Motor neuron (in vitro differentiated cells): ENCODE measurements around the gene DAD1. TPM values are rescaled to one million over a fixed set of nuclear protein-coding genes. Genes with fewer than 3 reads are reported as not detected.

ENCODE experiments used
- ATAC-seq, 8 experiments: fragments of 200-7000 bp; cut with Tn5 transposase; replicated peaks in 6 of 8; 2 replicates each; pipeline ENCODE4 v1.8.0; 2021; ENCODE audit warnings: mild to moderate bottlenecking in 8 of 8, moderate library complexity in 8 of 8
- H3K27ac ChIP-seq, 2 donors: fragments of 250-450 bp; sonication (Bioruptor Pico); 2 replicates each; pipeline ENCODE4 v1.9.0; 2021; ENCODE audit warnings: antibody characterized with exemption in 2 of 2, mild to moderate bottlenecking in 2 of 2, moderate library complexity in 1 of 2
- H3K4me1 ChIP-seq, 2 donors: fragments of 250-450 bp; sonication (Bioruptor Pico); replicated peaks in 1 of 2; 2 replicates each; pipeline ENCODE4 v1.6.1; 2021; ENCODE audit warnings: antibody characterized with exemption in 2 of 2, mild to moderate bottlenecking in 2 of 2, moderate library complexity in 1 of 2
- H3K4me3 ChIP-seq, 5 donors: fragments of 250-450 bp; sonication (Bioruptor Pico); 2 replicates each; pipeline ENCODE4 v1.9.0; 2021; ENCODE audit warnings: antibody characterized with exemption in 5 of 5, mild to moderate bottlenecking in 5 of 5, moderate library complexity in 4 of 5
- WGBS, 10 experiments: fragments of 450-650 bp; shearing (Covaris generic); methylation state at CpG; one replicate each; pipeline ENCODE4 v1.0.0; 2022; 5-methylcytosine and 5-hydroxymethylcytosine counted together
- in situ Hi-C, 9 experiments: fragments of 400-800 bp; cut with MboI; loops; one replicate each; pipeline ENCODE4 v1.15.0; 2021; ENCODE audit warnings: low sequenced_read_pairs in 9 of 9, low pct_unique_long_range_greater_than_20kb in 2 of 9; ENCODE audit not compliant: unreplicated experiment in 9 of 9
- total RNA-seq, 8 experiments: library from RNA; unstranded; fragments of 300-600 nt; gene quantifications; 2 replicates each; pipeline versions ENCODE4 v1.2.3 to v1.2.4, GENCODE V29; 2022

The DAD1 gene
- total RNA-seq, 8 experiments from 2014 or later, result 156 to 485 (median 311) TPM

DNA sequence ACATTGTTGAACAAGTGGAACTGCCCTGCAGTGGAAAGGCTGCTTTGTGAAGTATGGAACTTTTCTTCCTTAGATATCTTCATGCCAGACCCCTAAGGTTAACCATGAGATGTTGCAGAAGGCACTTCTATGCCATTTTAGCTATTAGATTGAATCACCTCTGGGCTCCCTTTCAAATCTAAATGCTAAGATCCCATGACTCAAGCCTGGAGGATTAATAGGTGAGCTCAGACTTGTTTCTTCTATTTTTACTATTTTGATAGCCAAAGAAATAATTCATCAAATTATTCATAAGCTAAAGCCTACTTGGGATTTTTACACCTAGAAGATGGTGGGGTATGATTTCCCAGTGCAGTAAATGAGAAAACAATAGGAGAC, 64.3 kb downstream of the DAD1 start:
- in situ Hi-C loops, result no loop called here
- no peak for ATAC-seq

DNA sequence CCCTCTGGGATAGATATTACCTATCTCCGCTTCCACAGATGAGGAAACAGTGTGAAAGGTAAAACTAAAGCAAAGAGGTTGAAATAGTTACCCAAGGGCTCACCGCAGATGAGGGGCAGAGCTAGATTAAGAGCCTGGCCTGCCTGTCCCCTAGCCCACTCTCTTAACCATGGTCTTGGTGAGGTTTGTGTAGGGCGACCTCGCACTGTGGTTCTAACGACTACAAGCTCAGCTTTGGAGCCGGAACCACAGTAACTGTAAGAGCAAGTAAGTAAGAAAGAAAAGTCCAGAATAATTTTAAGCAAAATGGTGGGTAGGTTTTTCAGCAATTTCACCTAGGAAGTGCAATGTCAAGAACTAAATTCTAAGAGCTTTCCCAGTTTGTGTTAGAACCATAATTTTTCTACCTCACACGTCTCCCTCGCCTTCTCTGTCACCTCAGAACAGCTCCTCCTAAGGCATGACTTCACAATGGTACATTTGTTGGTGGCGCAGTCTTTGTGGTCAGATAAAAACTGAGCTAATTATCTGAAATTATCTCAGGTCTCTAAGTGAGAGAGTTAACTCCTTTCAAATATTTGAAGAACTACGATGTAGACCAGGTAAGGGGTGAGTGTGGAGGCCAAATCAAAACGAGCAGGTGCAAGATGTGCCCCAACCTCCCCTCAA, 64.8 kb downstream of the DAD1 start:
- Histone ChIP-seq H3K27ac (no peak overlapping the region), H3K4me1 (peaks cover 0 to 57% of the 10 kb centered on the region in 2 donors), H3K4me3 (no peak overlapping the region)
- in situ Hi-C loops, result no loop called here
- ATAC-seq, result no peak
- 57 to 100% (median 88%) methylated on average over 1 to 10 of the region's 11 CpGs for WGBS, 10 experiments

More for the DNA sequence above, 64.3 kb downstream of the DAD1 start:
- no peak overlapping the region for H3K27ac ChIP-seq
- H3K4me3 ChIP-seq, result no peak overlapping the region
- H3K4me1 ChIP-seq, result peaks cover 0 to 55% of the 10 kb centered on the region in 2 donors

DNA sequence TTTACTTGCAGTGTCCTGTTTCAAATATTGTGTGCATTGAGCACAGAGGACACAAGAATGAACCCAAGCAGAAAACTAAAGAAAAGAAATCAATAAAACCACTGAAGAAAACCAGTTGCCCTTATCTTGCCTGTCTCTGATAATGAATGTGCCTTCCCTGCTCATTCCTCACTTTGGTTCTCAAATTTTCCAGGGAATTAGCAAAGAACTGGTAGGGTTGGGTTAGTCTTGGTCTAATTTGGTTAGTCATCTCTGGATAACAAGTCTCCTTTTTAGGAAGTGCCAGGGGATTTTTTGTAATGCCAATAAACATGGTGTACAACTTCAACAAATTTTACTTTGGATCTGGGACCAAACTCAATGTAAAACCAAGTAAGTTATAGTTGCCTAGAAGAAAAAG, 65.7 kb downstream of the DAD1 start:
- in situ Hi-C loops, result no loop called here
- peak in 1 of 8 experiments; percentile 47 for ATAC-seq
- Histone ChIP-seq H3K4me1 (peaks cover 0 to 60% of the 10 kb centered on the region in 2 donors), H3K27ac (no peak overlapping the region), H3K4me3 (no peak overlapping the region)

DNA sequence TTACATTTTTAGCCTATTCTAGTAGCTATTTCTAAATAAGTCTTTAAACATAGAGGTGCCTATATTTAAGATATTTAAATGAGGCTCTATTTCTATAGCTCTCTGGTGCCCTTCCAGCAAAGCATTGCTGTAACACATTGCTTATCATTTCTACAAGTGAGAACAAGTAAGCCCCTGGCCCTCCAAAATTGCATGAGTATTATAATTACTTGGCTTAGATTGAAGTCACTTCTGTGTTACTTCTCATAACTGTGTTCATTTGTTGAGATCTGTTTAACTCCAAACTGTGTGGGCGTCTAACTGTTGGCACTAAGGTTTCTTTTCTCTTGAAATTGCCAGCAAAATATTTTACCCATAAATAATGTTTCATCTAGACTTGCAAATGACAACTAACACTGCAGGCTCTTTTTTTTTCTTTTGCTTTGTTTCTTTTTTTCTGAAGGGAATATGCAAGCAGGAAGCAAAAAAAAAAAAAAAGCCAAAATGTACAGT, 66.5 kb downstream of the DAD1 start:
- 13 to 100% (median 93%) methylated on average over 1 of the region's 1 CpG; no CpG with 5 or more reads in 1 of the 10 experiments for WGBS, 10 experiments
- Histone ChIP-seq H3K4me1 (peaks cover 5 to 59% of the 10 kb centered on the region in 2 donors), H3K4me3 (no peak overlapping the region), H3K27ac (no peak overlapping the region)
- ATAC-seq, result no peak
- in situ Hi-C loops, result no loop called here

DNA sequence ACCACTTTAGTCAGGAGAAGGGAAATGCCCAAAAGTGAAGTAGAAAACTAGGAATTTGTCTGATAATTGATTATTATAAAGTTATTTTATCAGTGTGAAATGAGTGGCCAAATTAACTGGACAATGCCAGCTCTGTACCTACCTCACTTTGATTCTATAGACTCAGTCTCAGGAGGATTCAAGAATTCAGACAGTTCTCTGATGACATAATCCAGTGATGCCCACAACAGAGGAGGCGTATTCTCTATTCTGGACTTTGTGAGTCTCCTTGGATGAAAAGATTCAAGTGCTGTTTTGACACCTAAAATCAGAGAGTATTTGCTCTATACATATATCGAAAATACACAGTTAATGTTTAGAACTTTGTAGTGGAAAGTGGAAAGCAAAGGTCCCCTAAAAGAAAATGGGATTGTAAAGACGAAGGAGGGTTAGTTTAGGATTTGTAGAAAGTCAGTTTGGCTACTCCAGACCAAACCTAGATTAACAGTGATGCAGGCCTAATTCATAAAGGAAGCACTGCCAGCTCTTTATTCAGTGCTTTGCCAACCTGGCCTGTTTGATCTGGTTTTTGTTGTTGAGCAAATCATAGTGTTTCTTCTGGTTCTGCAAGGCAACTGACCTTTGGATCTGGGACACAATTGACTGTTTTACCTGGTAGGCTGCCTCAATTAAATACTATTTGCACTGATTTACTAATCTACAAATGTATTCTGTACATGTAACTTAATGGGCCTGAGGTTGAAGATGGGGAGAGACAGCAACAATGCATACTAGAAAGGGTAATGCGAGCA, 67.4 kb downstream of the DAD1 start:
- H3K4me1 ChIP-seq, result peaks cover 5 to 50% of the 10 kb centered on the region in 2 donors
- ATAC-seq, result peak in 1 of 8 experiments; percentile 32
- no peak overlapping the region for H3K4me3 ChIP-seq
- WGBS, 10 experiments, result 74 to 100% (median 85%) methylated on average over 2 to 4 of the region's 4 CpGs
- no peak overlapping the region for H3K27ac ChIP-seq
- in situ Hi-C loops, result no loop called here

DNA sequence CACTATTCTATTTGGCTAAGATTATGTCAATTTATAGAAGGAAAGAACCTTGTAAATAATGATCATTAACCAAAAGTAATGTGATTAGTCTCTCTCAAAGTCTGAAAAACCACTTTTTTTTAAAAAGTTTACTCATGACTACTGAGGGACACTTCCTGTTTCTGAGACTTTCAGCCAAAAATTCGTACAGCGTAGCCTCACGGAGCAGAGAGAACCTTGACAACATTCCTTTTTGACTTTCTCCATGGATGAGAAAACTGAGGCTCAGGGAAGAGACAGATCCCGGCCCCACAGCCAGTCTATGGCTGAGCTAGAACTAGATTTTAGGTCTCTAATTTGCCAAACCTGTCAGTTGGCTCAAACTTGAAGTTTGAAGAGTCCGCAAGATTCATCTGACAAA, 68.2 kb downstream of the DAD1 start:
- WGBS, 10 experiments, result 73 to 100% (median 91%) methylated on average over 1 to 5 of the region's 5 CpGs; no CpG with 5 or more reads in 2 of the 10 experiments

DNA sequence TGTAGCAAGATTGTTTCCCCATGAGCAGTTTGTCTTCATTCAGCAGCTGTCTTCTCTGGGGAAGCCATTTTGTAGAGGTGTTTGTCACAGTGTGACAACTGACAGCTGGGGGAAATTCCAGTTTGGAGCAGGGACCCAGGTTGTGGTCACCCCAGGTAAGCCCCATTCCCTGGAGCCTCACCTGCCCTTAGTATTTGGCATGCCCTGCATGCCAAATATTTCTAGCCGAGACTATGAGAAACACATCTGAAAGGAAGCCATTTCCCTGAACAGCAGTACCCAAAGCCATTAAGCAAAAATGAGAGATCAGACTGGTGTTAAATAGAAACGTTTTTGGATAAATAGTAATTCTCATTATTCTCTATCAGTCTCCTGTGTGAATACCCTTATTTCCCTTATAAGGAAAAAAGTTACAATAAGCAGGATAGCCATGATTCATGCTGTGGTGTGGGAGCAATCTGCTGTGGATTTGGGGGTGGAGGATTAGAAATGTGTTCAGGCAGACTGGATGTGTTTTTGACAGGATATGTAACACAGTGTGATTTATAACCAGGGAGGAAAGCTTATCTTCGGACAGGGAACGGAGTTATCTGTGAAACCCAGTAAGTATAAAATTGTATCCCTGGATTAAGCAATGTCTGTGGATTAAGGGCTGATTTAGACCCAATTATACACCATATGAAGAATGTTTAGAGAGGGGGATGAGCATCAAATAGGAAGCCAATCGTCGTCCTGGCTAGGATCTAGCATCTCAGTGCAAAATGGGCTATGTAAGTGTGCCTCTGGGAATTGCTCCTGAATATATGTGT, 68.9 kb downstream of the DAD1 start:
- Histone ChIP-seq H3K4me3 (no peak overlapping the region), H3K27ac (peak overlapping the region in 1 of 2 donors; percentile 16), H3K4me1 (peaks cover 5 to 50% of the 10 kb centered on the region in 2 donors)
- peak in 5 of 8 experiments; percentile 43 to 84 (median 69) for ATAC-seq
- in situ Hi-C loops, result no loop called here
- 34 to 96% (median 60%) methylated on average over 1 to 6 of the region's 6 CpGs; no CpG with 5 or more reads in 1 of the 10 experiments for WGBS, 10 experiments

More for the DNA sequence above, 68.2 kb downstream of the DAD1 start:
- in situ Hi-C loops, result no loop called here
- ATAC-seq, result no peak
- peaks cover 5 to 48% of the 10 kb centered on the region in 2 donors for H3K4me1 ChIP-seq
- no peak overlapping the region for H3K4me3 ChIP-seq
- no peak overlapping the region for H3K27ac ChIP-seq

DNA sequence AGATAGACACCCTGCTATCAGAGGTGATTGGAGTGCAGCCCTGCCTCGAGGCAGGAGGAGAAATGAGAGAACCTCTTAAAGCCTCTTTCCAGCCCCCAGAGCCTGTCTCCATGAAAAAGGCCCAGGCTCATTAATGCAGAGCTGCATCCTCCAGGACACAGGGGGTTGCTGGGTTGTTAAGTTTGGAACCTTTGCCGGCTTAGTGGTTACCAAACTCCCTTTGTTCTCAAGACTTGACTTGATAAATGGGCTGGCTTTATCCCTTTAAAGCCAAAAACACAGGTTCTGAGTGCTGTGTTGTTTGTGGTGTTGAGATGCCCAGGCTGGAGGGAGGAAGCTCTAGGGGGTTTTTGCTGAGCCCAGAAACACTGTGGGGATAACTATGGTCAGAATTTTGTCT, 71.0 kb downstream of the DAD1 start:
- in situ Hi-C loops, result no loop called here
- no peak overlapping the region for H3K4me3 ChIP-seq
- peaks cover 5 to 45% of the 10 kb centered on the region in 2 donors for H3K4me1 ChIP-seq
- peak in 1 of 8 experiments; percentile 43 for ATAC-seq
- 0 to 100% (median 13%) methylated on average over 1 to 2 of the region's 2 CpGs; no CpG with 5 or more reads in 4 of the 10 experiments for WGBS, 10 experiments
- H3K27ac ChIP-seq, result no peak overlapping the region

DNA sequence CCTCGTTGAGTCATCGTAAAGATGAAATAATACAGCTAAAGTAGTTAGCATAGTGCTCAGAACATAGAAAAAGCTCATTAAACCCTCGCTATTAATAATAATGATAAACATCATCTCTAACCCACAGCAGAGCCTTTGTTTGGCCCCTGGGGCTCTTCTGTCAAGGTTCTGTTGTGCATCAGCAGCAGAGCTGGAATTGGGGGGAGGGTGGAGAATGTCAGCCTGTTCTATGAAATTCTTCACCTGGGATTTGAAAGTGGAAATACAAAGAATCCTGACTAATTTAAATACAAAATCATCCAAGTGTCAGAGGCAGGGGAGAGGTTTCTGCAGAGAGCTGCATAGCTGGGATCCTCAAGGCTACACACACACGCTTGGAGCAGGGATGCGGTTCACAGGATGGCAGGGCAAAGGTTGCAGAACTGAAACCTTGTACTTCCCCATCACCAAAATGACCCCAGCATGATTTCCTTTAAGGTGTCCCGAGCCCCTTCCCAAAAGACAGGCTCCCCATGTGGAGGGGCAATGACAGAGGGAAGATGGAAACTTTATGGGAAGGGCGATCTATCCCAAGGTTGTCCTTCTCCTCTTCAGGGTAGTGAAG, 71.8 kb downstream of the DAD1 start:
- whole genome bisulfite sequencing, 10 experiments, result 82 to 100% (median 93%) methylated on average over 2 to 6 of the region's 7 CpGs; no CpG with 5 or more reads in 2 of the 10 experiments
- no peak overlapping the region for H3K4me3 ChIP-seq
- peaks cover 5 to 37% of the 10 kb centered on the region in 2 donors for H3K4me1 ChIP-seq
- in situ Hi-C loops, result no loop called here
- H3K27ac ChIP-seq, result no peak overlapping the region
- no peak for ATAC-seq

DNA sequence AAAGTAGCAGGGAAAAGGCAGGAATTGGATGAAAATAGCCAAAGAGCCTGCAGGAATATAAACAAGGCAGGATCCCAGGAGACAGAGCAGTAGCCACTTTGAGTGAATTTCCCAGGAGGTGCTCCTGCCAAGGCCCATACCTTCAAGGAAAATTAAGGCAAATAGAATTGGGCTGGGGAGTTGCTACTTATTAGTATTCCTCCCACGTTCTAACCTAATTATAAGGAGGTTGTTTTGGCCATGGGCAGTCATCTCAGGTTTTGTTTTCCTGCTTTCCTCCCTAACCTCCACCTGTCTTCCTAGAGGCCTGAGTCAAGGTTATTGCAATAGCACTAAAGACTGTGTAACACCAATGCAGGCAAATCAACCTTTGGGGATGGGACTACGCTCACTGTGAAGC, 73.1 kb downstream of the DAD1 start:
- WGBS, 10 experiments, result 28 to 83% (median 67%) methylated on average over 1 to 2 of the region's 2 CpGs; no CpG with 5 or more reads in 3 of the 10 experiments
- Histone ChIP-seq H3K4me1 (peaks cover 5 to 33% of the 10 kb centered on the region in 2 donors), H3K4me3 (no peak overlapping the region), H3K27ac (no peak overlapping the region)
- peak in 1 of 8 experiments; percentile 14 for ATAC-seq
- in situ Hi-C loops, result no loop called here
